ENCODE results near the gene PLK1. TPM values are rescaled to one million over a fixed set of nuclear protein-coding genes. Genes with fewer than 3 reads are reported as not detected.

The PLK1 gene
- total RNA-seq: 80.4 and 91.7 TPM in 2 replicates

GRCh38 chr16:23678430-23679273 lies at the start of gene PLK1:
TSS of gene PLK1 (plus strand) at chr16:23678889. CDS start at chr16:23678933, 44 bp downstream.

GRCh38 chr16:23640931-23641765 lies 37.5 kb upstream of the PLK1 start, which contains the start of the genes DCTN5 and PALB2:
TSS of gene DCTN5 (plus strand) at chr16:23641466. CDS start at chr16:23641543, 77 bp downstream.
TSS of gene PALB2 (minus strand) at chr16:23641310. CDS start at chr16:23641157, 153 bp downstream.

GRCh38 chr16:23712976-23713375 lies 34.3 kb downstream of the PLK1 start, which contains the start of gene ERN2:
TSS of gene ERN2 (minus strand) at chr16:23713222. CDS start at chr16:23713187, 35 bp downstream.

Other genes with a start within 250 kb of the PLK1 start
- 6.8 and 8.2 TPM in 2 replicates for gene COG7, start 225.7 kb upstream of the PLK1 start, total RNA-seq
- gene GGA2, start 168.4 kb upstream of the PLK1 start, total RNA-seq: 35.8 and 38.8 TPM in 2 replicates
- gene EARS2, start 121.5 kb upstream of the PLK1 start, total RNA-seq: 10.2 and 28.0 TPM in 2 replicates
- gene UBFD1, start 121.2 kb upstream of the PLK1 start, total RNA-seq: 67.1 and 82.6 TPM in 2 replicates
- 205 and 239 TPM in 2 replicates for gene NDUFAB1, start 82.6 kb upstream of the PLK1 start, total RNA-seq
- gene PALB2, start 37.6 kb upstream of the PLK1 start, total RNA-seq: 6.7 and 9.7 TPM in 2 replicates
- gene DCTN5, start 37.4 kb upstream of the PLK1 start, total RNA-seq: 53.2 and 78.6 TPM in 2 replicates
- gene ERN2, start 34.3 kb downstream of the PLK1 start, total RNA-seq: not detected in 2 replicates
- gene CHP2, start 76.1 kb downstream of the PLK1 start, total RNA-seq: not detected in 2 replicates
- gene PRKCB, start 157.1 kb downstream of the PLK1 start, total RNA-seq: not detected in 2 replicates

All from mammary microvascular endothelial cell (primary cell).